HG02970 (cell line): ENCODE results near the gene FLNA.
"Not testable (repeated sequence)": the region's sequence is repeated elsewhere in the genome, so short reads cannot be mapped to it uniquely, and the experiment has no call there.

Experiments used
- ATAC-seq: cut with Tn5 transposase; IDR thresholded peaks from one replicate; pipeline ENCODE4 v1.9.1; 2021; ENCODE audit warnings: mild to moderate bottlenecking, moderate library complexity, moderate number of reproducible peaks; ENCODE audit not compliant: unreplicated experiment, low FRiP score

FLNA gene

DNA sequence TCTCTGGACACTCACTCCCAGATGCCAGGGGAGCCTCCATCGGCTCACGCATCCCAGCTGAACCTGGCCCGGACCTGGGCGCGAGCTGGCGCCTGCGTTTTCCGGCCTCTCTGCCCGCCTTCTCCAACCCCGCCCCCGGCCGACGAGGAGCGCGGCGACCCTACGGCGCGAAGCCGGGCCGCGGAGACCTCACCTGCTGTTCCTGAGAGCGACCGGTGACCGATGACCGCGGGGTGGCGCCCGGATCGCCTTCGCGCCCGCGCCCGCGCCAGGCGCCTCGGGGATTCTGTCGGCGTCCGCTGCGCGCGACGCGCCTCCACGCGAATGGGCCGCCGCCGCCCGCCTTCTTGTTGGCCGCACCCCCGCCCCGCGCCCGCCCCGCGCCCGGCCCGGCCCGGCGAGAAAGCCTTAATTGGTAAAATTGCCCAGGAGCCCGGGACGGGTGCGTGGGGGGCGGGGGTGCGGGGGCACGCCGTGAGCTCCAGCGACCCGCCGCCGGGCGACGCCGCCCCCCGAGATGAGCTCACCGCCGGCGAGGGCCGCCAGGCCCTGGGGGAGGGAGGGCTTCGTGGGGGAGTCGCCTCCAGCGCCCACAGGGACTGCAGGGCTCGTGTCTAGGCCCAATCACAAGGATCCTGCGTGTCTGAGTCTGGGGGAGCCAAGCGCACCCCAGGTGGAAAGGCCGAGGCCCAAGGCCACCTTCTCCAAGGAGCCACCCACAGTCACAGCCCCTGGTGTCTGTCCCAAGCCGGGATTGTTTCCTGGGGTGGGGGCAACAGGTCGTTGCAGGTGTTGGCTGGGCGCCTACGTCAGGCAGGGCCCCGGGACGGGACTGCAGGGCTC is at the start of gene FLNA:
Gene FLNA, minus strand, starts transcription at position 322 of the 843 bp plus-strand sequence. CDS start 3,389 bp downstream, outside the sequence.
- ATAC-seq = no peak

- no peak for ATAC-seq
Measured at GRCh38 chrX:154420402-154420756, 45.9 kb upstream of the FLNA start.

DNA sequence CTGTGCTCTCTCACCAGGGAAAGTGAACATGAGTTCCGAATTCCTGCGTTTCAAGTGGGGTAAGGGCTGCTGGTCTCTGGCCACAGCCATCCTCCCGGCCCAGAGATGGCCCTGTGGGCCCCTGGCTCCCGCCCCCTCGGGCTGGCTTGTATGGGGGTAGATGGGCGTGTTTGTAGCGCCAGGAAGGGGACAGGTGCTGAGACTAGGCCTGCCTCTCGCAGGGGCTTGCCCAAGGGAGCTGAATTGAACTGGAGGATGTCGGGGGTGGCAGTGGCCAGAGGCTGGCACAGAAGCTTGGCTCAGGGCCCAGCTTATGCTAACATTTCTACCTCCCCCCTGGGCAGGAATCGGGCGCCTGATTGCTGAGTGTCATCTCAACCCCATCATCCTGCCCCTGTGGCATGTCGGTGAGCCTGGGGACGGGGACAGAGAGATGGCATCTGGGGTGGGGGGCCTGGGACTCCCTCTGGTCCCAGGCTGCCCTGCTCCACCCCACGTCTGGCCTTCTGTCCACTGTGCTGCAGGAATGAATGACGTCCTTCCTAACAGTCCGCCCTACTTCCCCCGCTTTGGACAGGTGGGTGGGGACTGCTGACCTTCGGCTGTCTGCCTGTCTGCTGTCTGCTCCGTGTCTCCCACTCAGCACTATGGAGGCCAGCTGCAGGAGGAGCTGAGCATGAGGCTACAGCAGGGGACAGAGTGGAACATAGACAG is 45.4 kb upstream of the FLNA start:
- no peak for ATAC-seq

DNA sequence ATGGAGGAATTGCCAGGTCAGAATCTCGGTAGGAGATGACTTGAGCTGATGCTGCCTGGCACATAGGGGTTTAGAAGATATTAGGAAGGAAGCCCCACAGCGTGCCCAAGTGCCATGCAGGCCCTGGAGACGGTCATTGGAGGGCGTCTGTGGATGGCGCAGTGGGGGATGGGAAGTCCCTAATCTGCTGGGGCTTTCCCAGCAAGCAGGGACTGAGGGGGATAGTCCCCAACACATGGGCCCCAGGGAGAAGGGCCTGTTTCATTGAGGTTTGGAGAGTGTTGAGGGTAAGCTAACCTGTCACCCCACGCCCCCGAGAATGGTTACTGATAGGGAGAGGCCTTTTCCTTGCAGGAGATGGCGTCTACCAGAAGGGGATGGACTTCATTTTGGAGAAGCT is 44.8 kb upstream of the FLNA start:
- no peak for ATAC-seq

- ATAC-seq = no peak
Measured at GRCh38 chrX:154417157-154417556, 42.7 kb upstream of the FLNA start.

DNA sequence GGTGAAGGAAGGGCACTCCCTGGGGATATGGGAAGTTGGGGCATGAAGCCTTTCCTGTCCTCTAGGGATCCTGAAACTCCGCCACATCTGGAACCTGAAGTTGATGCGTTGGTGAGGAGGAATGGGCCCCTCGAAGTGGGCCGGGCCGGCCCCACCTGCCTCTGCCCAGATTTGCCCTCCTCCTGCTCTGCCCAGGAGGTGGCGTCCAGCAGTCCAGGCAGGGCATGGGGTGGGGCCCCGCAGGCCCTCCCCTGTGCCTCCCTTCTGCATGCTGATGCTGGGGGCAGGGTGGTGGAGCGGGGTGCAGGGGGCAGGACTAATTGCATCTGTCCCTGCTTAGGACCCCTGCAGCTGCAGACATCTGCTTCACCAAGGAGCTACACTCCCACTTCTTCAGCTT is 38.7 kb upstream of the FLNA start:
- no peak for ATAC-seq

DNA sequence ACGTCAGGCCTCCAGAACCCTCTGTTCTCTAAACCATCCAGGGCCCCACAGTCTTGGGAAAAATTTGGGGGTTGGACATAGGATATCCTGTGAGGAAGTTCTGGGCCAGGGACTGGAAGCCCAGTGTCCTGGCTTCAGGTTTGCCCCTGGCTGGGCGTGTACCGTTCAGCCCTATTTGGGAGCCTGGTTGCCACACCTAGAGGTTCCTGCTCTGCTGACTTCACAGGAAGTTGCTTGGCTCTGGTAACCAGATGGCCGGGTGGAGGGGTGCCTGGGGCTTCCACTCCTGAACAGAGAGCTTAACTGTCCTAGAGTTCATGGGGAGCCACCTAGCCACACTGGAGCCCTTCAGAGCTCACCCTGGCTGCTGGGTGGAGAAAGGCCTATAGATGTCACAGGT is 38.0 kb upstream of the FLNA start:
- ATAC-seq = no peak

- no peak for ATAC-seq
Measured at GRCh38 chrX:154411981-154412340, 37.5 kb upstream of the FLNA start.

DNA sequence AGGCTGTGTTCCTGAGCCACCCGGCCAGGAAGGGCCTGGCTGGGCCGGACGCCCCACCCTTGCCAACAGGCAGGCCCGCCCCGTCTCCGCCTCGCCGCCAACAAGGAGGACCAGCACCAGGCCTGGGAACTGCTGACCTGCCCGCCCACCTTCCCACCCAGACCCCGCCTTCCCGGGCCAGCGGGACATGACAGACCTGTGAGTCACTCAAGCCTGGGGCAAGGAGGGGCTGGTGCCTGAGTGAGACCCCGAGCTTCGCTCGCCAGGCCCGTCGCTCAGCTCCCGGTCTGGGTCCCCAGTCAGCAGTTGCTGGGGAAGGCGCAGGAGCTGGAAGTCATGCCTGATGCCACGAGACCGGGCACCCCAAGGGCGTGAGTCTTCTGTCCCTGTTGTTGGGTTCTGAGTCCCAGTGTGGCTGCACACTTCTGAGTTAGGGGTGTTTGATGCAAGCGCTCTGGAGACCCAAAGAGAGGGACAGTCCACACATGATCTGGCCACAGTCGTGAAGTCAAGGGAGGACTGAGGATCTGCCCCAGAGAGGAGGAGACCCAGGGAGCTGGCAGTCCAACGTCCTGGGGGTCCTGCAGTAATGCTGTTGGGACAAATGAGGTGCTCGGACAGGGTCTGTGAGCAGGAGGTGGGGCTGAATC is 34.9 kb upstream of the FLNA start, which contains the start of gene DNASE1L1:
Gene DNASE1L1, minus strand, starts transcription at position 33 of the 650 bp plus-strand sequence. CDS start 3,686 bp downstream, outside the sequence.
- no peak for ATAC-seq

DNA sequence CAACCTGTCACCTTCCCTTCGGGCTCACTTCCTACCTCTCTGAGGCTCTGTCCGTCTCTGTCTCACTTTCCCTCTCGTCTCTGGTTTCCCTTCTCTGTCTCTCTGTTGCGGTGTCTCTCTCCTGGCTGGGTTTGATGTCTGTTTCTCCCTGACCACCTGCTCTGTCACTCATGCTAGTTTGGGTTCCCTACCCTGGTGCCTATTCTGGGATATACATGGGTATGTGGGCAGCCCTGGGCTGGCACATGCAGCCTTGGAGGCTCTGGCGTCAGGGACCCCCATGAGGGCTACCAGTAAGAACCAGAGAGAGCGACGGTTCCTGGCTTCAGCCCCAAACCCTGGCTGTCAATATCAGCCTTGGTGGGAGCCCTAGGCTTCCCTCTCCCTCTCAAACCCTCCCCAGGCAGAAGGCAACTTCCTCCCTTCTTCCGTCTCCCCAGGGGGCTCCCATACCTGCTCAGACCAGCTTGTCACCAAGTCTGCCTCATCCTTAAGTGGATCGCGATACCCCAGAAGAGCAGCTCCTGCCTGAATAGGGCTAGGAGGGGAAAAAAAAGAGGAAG is 34.3 kb upstream of the FLNA start:
- no peak for ATAC-seq

DNA sequence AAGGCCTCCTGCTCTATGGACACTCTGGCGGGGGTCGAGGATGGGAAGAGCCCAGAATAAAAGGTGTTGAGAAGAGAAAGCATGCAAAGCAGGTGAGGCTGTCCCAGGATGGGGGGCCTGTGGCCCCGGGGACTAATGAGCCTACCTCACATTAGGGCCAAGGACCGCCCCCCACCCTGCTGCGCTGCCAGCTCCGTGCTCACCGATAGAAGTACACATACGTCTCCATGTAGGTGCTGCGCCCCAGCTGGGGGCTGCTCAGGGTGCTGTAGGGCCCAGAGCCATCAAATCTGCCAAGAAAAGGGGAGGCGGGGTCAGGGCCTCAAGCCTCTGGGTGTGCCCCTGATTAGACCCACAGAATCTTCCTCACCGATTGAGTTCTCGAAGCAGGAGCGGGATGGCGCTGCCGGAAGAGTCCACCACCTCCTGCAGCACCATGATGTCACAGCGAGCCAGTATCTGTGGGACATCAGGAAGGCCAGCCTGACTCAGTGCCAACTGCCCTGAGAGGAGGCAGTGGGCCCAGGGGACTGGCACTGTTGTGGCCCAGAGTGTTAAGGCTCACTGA is 30.3 kb upstream of the FLNA start:
- no peak for ATAC-seq

- ATAC-seq = no peak
Measured at GRCh38 chrX:154403858-154404257, 29.4 kb upstream of the FLNA start.

DNA sequence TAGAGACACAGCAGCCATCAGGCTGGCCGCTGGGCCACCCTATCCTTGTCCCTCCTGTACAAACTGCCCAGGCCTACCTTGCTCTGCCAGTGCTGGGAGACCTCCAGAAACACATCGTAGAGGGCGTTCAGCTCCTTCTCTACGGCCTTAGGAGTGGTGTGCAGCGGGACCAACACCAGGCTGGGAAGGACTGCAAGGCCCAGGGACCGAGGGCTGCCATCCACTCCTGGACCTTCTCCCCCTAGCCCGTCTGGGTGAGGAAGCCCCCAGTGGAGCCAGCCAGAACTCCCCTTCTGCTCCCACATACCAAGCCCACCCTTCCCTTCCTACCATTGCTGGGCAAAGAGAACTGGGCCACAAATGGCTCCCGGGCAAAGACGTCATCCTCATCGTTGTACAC is 28.8 kb upstream of the FLNA start:
- no peak for ATAC-seq

DNA sequence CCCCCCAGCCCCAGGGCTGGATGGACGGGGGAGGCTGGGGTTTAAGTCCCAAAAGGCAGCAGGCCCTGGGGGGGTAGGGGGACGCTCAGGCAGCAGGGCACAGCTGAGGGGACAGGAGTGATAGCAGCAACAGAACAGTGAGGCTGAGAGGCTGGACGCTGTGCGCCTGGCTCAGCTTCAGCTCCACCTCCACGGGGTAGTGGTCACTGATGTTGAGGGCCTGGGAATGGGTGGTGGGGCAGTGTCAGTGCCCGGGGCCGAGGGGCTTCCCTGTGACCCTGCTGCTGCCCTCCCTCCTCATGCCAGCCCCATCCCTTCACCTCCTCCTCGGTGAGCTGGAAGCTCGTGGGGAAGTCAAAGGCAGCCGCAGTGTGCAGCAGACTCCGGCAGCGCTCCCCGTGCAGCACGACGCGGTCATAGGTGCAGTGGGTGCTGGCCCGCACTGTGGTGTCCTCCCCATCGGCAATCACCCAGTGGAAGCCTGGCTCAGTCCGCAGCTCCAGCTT is 28.2 kb upstream of the FLNA start:
- ATAC-seq = no peak

DNA sequence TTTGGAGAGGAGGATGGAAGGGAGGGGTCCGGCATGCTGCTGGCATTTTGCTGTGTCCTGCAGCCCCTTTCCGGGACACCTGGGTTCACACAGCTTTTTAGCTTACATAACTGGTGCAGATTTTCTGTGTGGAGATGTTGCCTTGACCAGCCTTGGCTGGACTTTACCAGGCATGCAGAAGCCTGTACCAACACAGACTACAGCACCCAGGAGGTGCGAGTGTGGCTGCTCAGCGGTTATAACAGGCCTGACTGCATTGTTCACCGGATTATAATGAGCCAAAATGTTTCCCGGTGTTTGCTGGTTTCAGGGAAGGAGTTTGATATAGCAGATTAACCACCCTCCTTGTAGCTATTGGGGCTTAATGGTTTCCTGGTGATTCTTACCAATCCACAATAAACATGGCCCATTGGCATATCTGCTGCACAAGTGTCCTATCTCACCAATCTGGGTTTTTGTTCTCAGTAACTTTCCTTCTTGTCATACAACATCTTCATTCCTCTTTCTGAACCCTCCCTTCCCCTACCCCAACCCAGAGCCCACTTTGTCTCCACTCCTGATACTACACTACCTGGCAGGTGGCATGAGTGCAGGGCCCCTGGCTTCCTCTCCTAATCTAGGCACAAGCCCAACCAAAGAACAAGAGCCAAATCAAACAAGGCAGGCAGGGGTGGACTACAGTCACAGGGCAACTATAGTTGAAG is 27.6 kb upstream of the FLNA start:
- no peak for ATAC-seq

- no peak for ATAC-seq
Measured at GRCh38 chrX:154401045-154401799, 26.8 kb upstream of the FLNA start.

GRCh38 chrX:154400369-154400817 is 26.0 kb upstream of the FLNA start:
- not testable (repeated sequence) for ATAC-seq

GRCh38 chrX:154399527-154400368 is 25.3 kb upstream of the FLNA start:
- no peak for ATAC-seq
